Lower lobe of right lung (tissue), 2 donors: ENCODE measurements around the gene ARID1A. TPM values are rescaled to one million over a fixed set of nuclear protein-coding genes. Genes with fewer than 3 reads are reported as not detected.

Experiments
- ATAC-seq, 2 donors: fragments of 200-7000 bp; cut with Tn5 transposase; one replicate each; pipeline ENCODE4 v1.9.1; 2020 to 2022; ENCODE audit warnings: mild to moderate bottlenecking in 2 of 2, moderate library complexity in 2 of 2
- DNase-seq: peaks from one replicate; pipeline ENCODE4 v3.0.0-alpha.2; 2020
- H3K27ac ChIP-seq: fragments of 200-600 bp; one replicate; pipeline ENCODE4 v1.8.0; 2022
- H3K27me3 ChIP-seq: fragments of 200-600 bp; one replicate; pipeline ENCODE4 v1.8.0; 2022; ENCODE audit warnings: low read depth
- H3K36me3 ChIP-seq: fragments of 200-600 bp; one replicate; pipeline ENCODE4 v1.8.0; 2022; ENCODE audit warnings: mild to moderate bottlenecking
- H3K4me1 ChIP-seq: fragments of 200-600 bp; one replicate; pipeline ENCODE4 v1.8.0; 2022
- H3K4me3 ChIP-seq: fragments of 200-600 bp; one replicate; pipeline ENCODE4 v1.8.0; 2022; ENCODE audit warnings: mild to moderate bottlenecking
- H3K9me3 ChIP-seq: fragments of 200-600 bp; one replicate; pipeline ENCODE4 v1.8.0; 2022
- intact Hi-C: fragments of 100-400 bp; cut with DNase I; formaldehyde crosslinking; loops from one replicate; pipeline ENCODE4 v1.11.0; 2022
- total RNA-seq: library from RNA; stranded (reverse); fragmentation: NEBNext Ultra II Directional; extraction: Animal tissue kit (Norgen Biotek cat#: 25700); gene quantifications from one replicate; pipeline ENCODE4 v1.2.1, GENCODE V29; 2021
- TF ChIP-seq, protein P1 (sequence below): fragments of 200-600 bp; IDR thresholded peaks from one replicate; pipeline ENCODE4 v1.8.0; 2022; ENCODE audit warnings: antibody characterized with exemption, mild to moderate bottlenecking
- donor health status: DM: no; HTN: yes; CAD: no; lungs with severe emphysema.

ARID1A gene
- total RNA-seq, 1 donor from 2014 or later: 72.4 TPM

DNA sequence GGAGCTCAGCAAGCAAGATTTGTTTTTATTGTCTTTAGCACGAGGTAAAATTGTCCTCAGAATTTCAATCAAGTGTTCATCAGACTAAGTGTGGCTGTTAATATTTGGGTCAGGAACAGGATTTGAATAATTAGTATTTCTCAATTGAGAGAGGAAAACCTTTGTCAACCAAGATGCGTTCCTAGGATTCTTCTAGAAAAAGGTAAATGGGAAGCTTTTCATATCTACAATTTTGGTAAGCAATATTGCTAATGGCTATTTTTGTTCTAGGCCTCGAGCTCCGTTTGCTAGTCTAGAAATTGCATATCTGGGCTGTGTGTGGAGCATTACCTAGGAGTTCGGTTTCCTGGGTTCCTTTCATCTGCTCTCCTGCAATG lies 87.8 kb downstream of the ARID1A start:
- no peak for ATAC-seq

DNA sequence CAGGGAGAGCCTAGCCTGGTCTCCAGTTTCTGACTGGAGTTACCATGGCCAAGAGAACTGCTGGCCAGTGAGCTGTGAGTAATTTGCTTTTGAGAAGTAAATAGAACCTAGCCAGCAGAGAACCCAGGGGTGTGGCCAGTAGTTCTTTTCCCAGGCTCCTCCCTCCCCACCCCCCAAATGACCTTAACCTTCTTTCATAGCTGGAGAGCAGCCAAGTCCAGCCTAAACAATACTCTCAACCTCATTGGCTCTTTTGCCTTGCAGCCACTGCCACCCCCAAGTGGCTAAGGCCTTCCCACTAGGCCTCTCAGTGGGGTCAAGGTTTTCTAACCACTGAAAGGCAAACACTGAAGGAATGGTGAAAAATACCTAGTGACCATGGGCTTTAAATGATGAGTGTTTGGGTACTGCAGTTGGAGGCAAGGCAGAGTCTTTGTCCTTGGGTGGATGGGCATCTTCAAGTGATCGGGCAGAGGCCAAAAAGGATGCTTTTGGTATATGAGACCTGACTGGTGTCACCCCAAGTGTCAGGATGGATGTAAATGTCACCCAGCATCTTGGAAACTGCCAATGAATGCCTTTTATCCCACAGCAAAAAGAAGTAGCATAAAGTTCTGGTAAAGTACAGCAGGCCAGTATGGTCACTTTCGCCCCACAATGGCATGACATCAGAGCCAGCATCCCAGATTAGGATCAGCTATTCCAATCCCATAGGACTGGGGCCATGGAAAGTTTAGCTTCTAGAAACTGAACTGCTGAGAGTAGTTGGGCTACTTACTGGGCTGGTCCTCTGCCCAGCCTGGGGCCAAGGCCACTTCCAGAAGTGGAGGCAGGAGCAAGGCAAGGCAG lies 88.4 kb downstream of the ARID1A start:
- H3K27ac ChIP-seq: peak overlapping the region; percentile 98
- TF ChIP-seq, protein P1, sequence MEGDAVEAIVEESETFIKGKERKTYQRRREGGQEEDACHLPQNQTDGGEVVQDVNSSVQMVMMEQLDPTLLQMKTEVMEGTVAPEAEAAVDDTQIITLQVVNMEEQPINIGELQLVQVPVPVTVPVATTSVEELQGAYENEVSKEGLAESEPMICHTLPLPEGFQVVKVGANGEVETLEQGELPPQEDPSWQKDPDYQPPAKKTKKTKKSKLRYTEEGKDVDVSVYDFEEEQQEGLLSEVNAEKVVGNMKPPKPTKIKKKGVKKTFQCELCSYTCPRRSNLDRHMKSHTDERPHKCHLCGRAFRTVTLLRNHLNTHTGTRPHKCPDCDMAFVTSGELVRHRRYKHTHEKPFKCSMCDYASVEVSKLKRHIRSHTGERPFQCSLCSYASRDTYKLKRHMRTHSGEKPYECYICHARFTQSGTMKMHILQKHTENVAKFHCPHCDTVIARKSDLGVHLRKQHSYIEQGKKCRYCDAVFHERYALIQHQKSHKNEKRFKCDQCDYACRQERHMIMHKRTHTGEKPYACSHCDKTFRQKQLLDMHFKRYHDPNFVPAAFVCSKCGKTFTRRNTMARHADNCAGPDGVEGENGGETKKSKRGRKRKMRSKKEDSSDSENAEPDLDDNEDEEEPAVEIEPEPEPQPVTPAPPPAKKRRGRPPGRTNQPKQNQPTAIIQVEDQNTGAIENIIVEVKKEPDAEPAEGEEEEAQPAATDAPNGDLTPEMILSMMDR: no peak
- H3K9me3 ChIP-seq: no peaks in the 10 kb centered on the region
- H3K36me3 ChIP-seq: peaks cover 27% of the 10 kb centered on the region
- intact Hi-C loops: loop anchor here (10.0 kb wide), 1 partner anchor 89 kb away; the partner anchor contains the start of gene ARID1A
- H3K4me1 ChIP-seq: peaks cover 58% of the 10 kb centered on the region
- DNase-seq: peak; percentile 62
- no peak overlapping the region for H3K4me3 ChIP-seq
- ATAC-seq: peak; percentile 10 to 11
- no peaks in the 10 kb centered on the region for H3K27me3 ChIP-seq

More for the DNA sequence above, 87.8 kb downstream of the ARID1A start:
- Histone ChIP-seq H3K4me3 (no peak overlapping the region), H3K36me3 (peaks cover 33% of the 10 kb centered on the region), H3K4me1 (peaks cover 53% of the 10 kb centered on the region), H3K27me3 (no peaks in the 10 kb centered on the region), H3K9me3 (no peaks in the 10 kb centered on the region), H3K27ac (peak overlapping the region; percentile 9)
- TF ChIP-seq, protein P1: no peak
- DNase-seq: no peak
- intact Hi-C loops: loop anchor here (10.0 kb wide), 1 partner anchor 89 kb away; the partner anchor contains the start of gene ARID1A

DNA sequence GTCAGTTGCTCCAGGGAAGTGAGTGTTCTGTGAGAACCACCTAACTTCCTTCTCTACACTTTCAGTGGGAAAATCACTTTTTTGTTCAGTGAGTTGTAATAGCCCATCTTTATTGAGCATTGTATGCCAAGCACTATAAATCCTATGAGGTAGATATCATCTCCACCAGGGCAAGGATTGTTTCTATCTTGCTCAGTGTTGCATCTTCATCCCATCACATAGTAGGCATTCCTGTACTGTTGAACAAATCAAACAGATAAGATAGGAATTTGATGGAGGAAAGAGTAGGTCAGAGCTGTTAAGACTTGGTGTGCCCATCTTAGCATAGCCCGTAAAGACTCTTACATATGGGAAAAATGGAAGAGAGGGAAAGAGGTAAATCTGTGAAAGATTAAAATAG lies 89.1 kb downstream of the ARID1A start:
- H3K4me1 ChIP-seq: peaks cover 62% of the 10 kb centered on the region
- no peaks in the 10 kb centered on the region for H3K9me3 ChIP-seq
- ATAC-seq: no peak
- peaks cover 21% of the 10 kb centered on the region for H3K36me3 ChIP-seq
- no peak overlapping the region for H3K4me3 ChIP-seq
- H3K27ac ChIP-seq: peak overlapping the region; percentile 98
- intact Hi-C loops: loop anchor here (10.0 kb wide), 1 partner anchor 90 kb away; the partner anchor contains the start of gene ARID1A
- no peaks in the 10 kb centered on the region for H3K27me3 ChIP-seq
- DNase-seq: no peak
- TF ChIP-seq, protein P1: no peak

DNA sequence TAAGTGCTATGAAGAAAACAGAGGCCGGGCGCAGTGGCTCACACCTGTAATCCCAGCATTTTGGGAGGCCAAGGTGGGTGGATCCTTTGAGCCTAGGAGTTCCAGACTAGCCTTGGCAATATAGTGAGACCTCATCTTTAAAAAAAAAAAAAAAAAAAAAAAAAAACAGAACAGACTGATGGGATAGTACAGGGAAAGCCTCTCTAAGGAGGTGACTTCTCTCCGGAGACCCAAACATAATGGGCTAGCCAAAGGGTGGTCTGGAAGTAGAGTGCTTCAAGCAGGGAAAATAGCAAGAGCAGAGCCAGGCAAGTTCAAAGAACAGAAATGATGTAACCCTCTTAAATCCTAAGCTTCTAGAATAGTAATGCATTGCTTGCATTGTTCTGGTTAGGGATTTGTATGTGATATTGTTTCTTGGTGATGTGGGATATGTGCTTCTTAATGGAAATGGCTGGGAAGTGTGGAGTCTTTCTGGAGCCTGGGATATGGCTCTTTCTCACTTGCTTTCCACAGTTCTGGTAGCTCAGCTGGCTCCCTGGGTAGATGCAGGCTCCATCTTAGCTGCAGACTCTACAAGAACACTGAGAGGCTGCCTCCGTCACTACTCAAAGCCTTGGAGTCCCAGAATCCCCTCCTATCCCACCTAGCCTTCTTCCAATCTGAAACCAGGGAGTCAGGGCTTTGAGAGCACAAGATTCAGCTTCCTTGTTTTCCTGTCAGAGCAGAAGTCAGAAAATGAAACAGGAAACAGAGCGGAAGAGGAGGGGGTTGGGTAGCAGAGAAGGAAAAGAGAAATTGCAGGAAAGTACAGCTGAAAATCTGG lies 90.0 kb downstream of the ARID1A start:
- peaks cover 11% of the 10 kb centered on the region for H3K36me3 ChIP-seq
- intact Hi-C loops: loop anchor here (10.0 kb wide), 1 partner anchor 91 kb away; the partner anchor contains the start of gene ARID1A
- no peaks in the 10 kb centered on the region for H3K9me3 ChIP-seq
- no peaks in the 10 kb centered on the region for H3K27me3 ChIP-seq
- H3K4me3 ChIP-seq: peak overlapping the region; percentile 90
- peak overlapping the region; percentile 98 for H3K27ac ChIP-seq
- peaks cover 62% of the 10 kb centered on the region for H3K4me1 ChIP-seq
- TF ChIP-seq, protein P1: no peak
- DNase-seq: no peak
- no peak for ATAC-seq
